IgD-negative memory B cell (primary cell): ENCODE results near the gene DEPDC1. TPM values are rescaled to one million over a fixed set of nuclear protein-coding genes. Genes with fewer than 3 reads are reported as not detected.
"Not testable (repeated sequence)": the region's sequence is repeated elsewhere in the genome, so short reads cannot be mapped to it uniquely, and the experiment has no call there.

ENCODE experiments used
- H3K27ac Mint-ChIP-seq, 3 donors: one replicate each; pipeline ENCODE4 v1.8.0; 2020 to 2022; ENCODE audit warnings: mild to moderate bottlenecking in 3 of 3, mixed read lengths in 3 of 3, moderate library complexity in 1 of 3
- H3K27me3 Mint-ChIP-seq: one replicate; pipeline ENCODE4 v1.8.0; 2021; ENCODE audit warnings: mixed read lengths
- H3K36me3 Mint-ChIP-seq: one replicate; pipeline ENCODE4 v1.8.0; 2020; ENCODE audit warnings: mild to moderate bottlenecking, mixed read lengths
- H3K4me1 Mint-ChIP-seq, 3 donors: one replicate each; pipeline ENCODE4 v1.8.0; 2020 to 2022; ENCODE audit warnings: mixed read lengths in 3 of 3, mild to moderate bottlenecking in 1 of 3
- H3K4me3 Mint-ChIP-seq, 4 donors: one replicate each; pipeline ENCODE4 v1.8.0; 2020 to 2022; ENCODE audit warnings: mild to moderate bottlenecking in 4 of 4, mixed read lengths in 4 of 4, moderate library complexity in 3 of 4
- H3K9me3 Mint-ChIP-seq, 3 donors: one replicate each; pipeline ENCODE4 v1.8.0; 2020 to 2021; ENCODE audit warnings: mixed read lengths in 3 of 3, mild to moderate bottlenecking in 1 of 3
- polyA plus RNA-seq: library from polyadenylated mRNA; unstranded; fragments of 300-500 nt; fragmentation: Illumina TruSeq; gene quantifications from one replicate; pipeline ENCODE4 v1.2.3, GENCODE V29; 2021

Gene DEPDC1
- polyA plus RNA-seq, 1 donor from 2014 or later: 0.29 TPM

- Mint-ChIP-seq H3K4me3 (peak overlapping the region in 1 of 4 donors; percentile 54), H3K4me1 (peaks cover 5 to 10% (median 10%) of the 10 kb centered on the region in 3 donors), H3K36me3 (no peaks in the 10 kb centered on the region), H3K27me3 (peaks cover 6% of the 10 kb centered on the region), H3K27ac (no peak overlapping the region), H3K9me3 (peaks cover 0 to 3% (median 0%) of the 10 kb centered on the region in 3 donors)
These were observed 3.7 kb downstream of the DEPDC1 start for GRCh38 chr1:68493193-68493592.

- H3K36me3 Mint-ChIP-seq, H3K4me1 Mint-ChIP-seq, H3K27ac Mint-ChIP-seq, H3K4me3 Mint-ChIP-seq, H3K27me3 Mint-ChIP-seq, H3K9me3 Mint-ChIP-seq: not testable (repeated sequence)
These were observed 4.6 kb downstream of the DEPDC1 start for GRCh38 chr1:68492255-68492654.

GRCh38 chr1:68490046-68490651, 6.7 kb downstream of the DEPDC1 start:
- H3K9me3 Mint-ChIP-seq: peaks cover 0 to 3% (median 0%) of the 10 kb centered on the region in 3 donors
- no peaks in the 10 kb centered on the region for H3K27me3 Mint-ChIP-seq
- H3K4me1 Mint-ChIP-seq: peaks cover 0 to 4% (median 0%) of the 10 kb centered on the region in 3 donors
- no peaks in the 10 kb centered on the region for H3K36me3 Mint-ChIP-seq
- no peak overlapping the region for H3K4me3 Mint-ChIP-seq
- no peak overlapping the region for H3K27ac Mint-ChIP-seq

GRCh38 chr1:68485431-68486022, 11.4 kb downstream of the DEPDC1 start:
- no peak overlapping the region for H3K4me3 Mint-ChIP-seq
- H3K36me3 Mint-ChIP-seq: no peaks in the 10 kb centered on the region
- H3K9me3 Mint-ChIP-seq: peaks cover 0 to 3% (median 0%) of the 10 kb centered on the region in 3 donors
- no peak overlapping the region for H3K27ac Mint-ChIP-seq
- peaks cover 0 to 4% (median 0%) of the 10 kb centered on the region in 3 donors for H3K4me1 Mint-ChIP-seq
- no peaks in the 10 kb centered on the region for H3K27me3 Mint-ChIP-seq

- no peaks in the 10 kb centered on the region for H3K36me3 Mint-ChIP-seq
- H3K9me3 Mint-ChIP-seq: no peaks in the 10 kb centered on the region
- no peaks in the 10 kb centered on the region for H3K27me3 Mint-ChIP-seq
These were observed 12.3 kb downstream of the DEPDC1 start for GRCh38 chr1:68484618-68485017.

GRCh38 chr1:68481041-68481440, 15.8 kb downstream of the DEPDC1 start:
- Mint-ChIP-seq H3K4me3 (no peak overlapping the region), H3K36me3 (no peaks in the 10 kb centered on the region), H3K27ac (no peak overlapping the region), H3K27me3 (no peaks in the 10 kb centered on the region), H3K4me1 (peaks cover 0 to 3% (median 0%) of the 10 kb centered on the region in 3 donors), H3K9me3 (no peaks in the 10 kb centered on the region)

More at GRCh38 chr1:68484618-68485017, 12.3 kb downstream of the DEPDC1 start:
- H3K4me1 Mint-ChIP-seq: peaks cover 0 to 4% (median 3%) of the 10 kb centered on the region in 3 donors
- H3K4me3 Mint-ChIP-seq: no peak overlapping the region
- no peak overlapping the region for H3K27ac Mint-ChIP-seq

- Mint-ChIP-seq H3K27me3 (no peaks in the 10 kb centered on the region), H3K4me1 (peaks cover 0 to 3% (median 0%) of the 10 kb centered on the region in 3 donors), H3K4me3 (no peak overlapping the region), H3K9me3 (no peaks in the 10 kb centered on the region), H3K36me3 (no peaks in the 10 kb centered on the region), H3K27ac (no peak overlapping the region)
These were observed 17.4 kb downstream of the DEPDC1 start for GRCh38 chr1:68479501-68479900.

- no peaks in the 10 kb centered on the region for H3K9me3 Mint-ChIP-seq
- H3K27me3 Mint-ChIP-seq: no peaks in the 10 kb centered on the region
- peaks cover 1% of the 10 kb centered on the region for H3K36me3 Mint-ChIP-seq
- H3K27ac Mint-ChIP-seq: no peak overlapping the region
- peaks cover 0 to 3% (median 0%) of the 10 kb centered on the region in 3 donors for H3K4me1 Mint-ChIP-seq
- no peak overlapping the region for H3K4me3 Mint-ChIP-seq
These were observed 18.2 kb downstream of the DEPDC1 start for GRCh38 chr1:68478662-68479061.

- H3K27ac Mint-ChIP-seq, H3K4me3 Mint-ChIP-seq, H3K36me3 Mint-ChIP-seq, H3K4me1 Mint-ChIP-seq, H3K9me3 Mint-ChIP-seq, H3K27me3 Mint-ChIP-seq: not testable (repeated sequence)
These were observed 20.3 kb downstream of the DEPDC1 start for GRCh38 chr1:68476626-68477025.

GRCh38 chr1:68473060-68473459, 23.8 kb downstream of the DEPDC1 start:
- Mint-ChIP-seq H3K4me3 (no peak overlapping the region), H3K4me1 (no peaks in the 10 kb centered on the region), H3K9me3 (peaks cover 0 to 2% (median 0%) of the 10 kb centered on the region in 3 donors), H3K27ac (no peak overlapping the region), H3K27me3 (no peaks in the 10 kb centered on the region), H3K36me3 (peaks cover 1% of the 10 kb centered on the region)

- H3K27ac Mint-ChIP-seq: no peak overlapping the region
- peaks cover 1% of the 10 kb centered on the region for H3K36me3 Mint-ChIP-seq
- no peak overlapping the region for H3K4me3 Mint-ChIP-seq
- no peaks in the 10 kb centered on the region for H3K27me3 Mint-ChIP-seq
- H3K4me1 Mint-ChIP-seq: no peaks in the 10 kb centered on the region
- peaks cover 0 to 2% (median 0%) of the 10 kb centered on the region in 3 donors for H3K9me3 Mint-ChIP-seq
These were observed 26.4 kb downstream of the DEPDC1 start for GRCh38 chr1:68470388-68470970.

- H3K4me1 Mint-ChIP-seq: no peaks in the 10 kb centered on the region
- peaks cover 2% of the 10 kb centered on the region for H3K36me3 Mint-ChIP-seq
- peak overlapping the region in 1 of 4 donors; percentile 9 for H3K4me3 Mint-ChIP-seq
- H3K27me3 Mint-ChIP-seq: peaks cover 4% of the 10 kb centered on the region
- H3K9me3 Mint-ChIP-seq: peaks cover 2 to 9% (median 6%) of the 10 kb centered on the region in 3 donors
- H3K27ac Mint-ChIP-seq: no peak overlapping the region
These were observed 32.0 kb downstream of the DEPDC1 start for GRCh38 chr1:68464891-68465290.

GRCh38 chr1:68460935-68461334, 35.9 kb downstream of the DEPDC1 start:
- H3K4me1 Mint-ChIP-seq: no peaks in the 10 kb centered on the region
- H3K9me3 Mint-ChIP-seq: peaks cover 2 to 9% (median 6%) of the 10 kb centered on the region in 3 donors
- H3K27ac Mint-ChIP-seq: no peak overlapping the region
- H3K27me3 Mint-ChIP-seq: peaks cover 4% of the 10 kb centered on the region
- H3K4me3 Mint-ChIP-seq: no peak overlapping the region
- peaks cover 2% of the 10 kb centered on the region for H3K36me3 Mint-ChIP-seq

GRCh38 chr1:68459796-68460195, 37.1 kb downstream of the DEPDC1 start:
- no peak overlapping the region for H3K4me3 Mint-ChIP-seq
- no peak overlapping the region for H3K27ac Mint-ChIP-seq
- peaks cover 2 to 9% (median 4%) of the 10 kb centered on the region in 3 donors for H3K9me3 Mint-ChIP-seq
- H3K27me3 Mint-ChIP-seq: no peaks in the 10 kb centered on the region
- no peaks in the 10 kb centered on the region for H3K36me3 Mint-ChIP-seq
- no peaks in the 10 kb centered on the region for H3K4me1 Mint-ChIP-seq

- no peaks in the 10 kb centered on the region for H3K27me3 Mint-ChIP-seq
- no peak overlapping the region for H3K27ac Mint-ChIP-seq
- no peaks in the 10 kb centered on the region for H3K4me1 Mint-ChIP-seq
- H3K9me3 Mint-ChIP-seq: peaks cover 2 to 4% (median 4%) of the 10 kb centered on the region in 3 donors
- H3K4me3 Mint-ChIP-seq: no peak overlapping the region
- H3K36me3 Mint-ChIP-seq: no peaks in the 10 kb centered on the region
These were observed 37.8 kb downstream of the DEPDC1 start for GRCh38 chr1:68459091-68459490.

GRCh38 chr1:68456202-68456601, 40.7 kb downstream of the DEPDC1 start:
- H3K27me3 Mint-ChIP-seq: no peaks in the 10 kb centered on the region
- no peaks in the 10 kb centered on the region for H3K9me3 Mint-ChIP-seq
- no peak overlapping the region for H3K4me3 Mint-ChIP-seq
- H3K4me1 Mint-ChIP-seq: no peaks in the 10 kb centered on the region
- no peaks in the 10 kb centered on the region for H3K36me3 Mint-ChIP-seq
- peak overlapping the region in 1 of 3 donors; percentile 44 for H3K27ac Mint-ChIP-seq
